EL (cell line): ENCODE data around the gene CHCHD1.
"Not testable (repeated sequence)": the region's sequence is repeated elsewhere in the genome, so short reads cannot be mapped to it uniquely, and the experiment has no call there.

Experiments
- DNase-seq: peaks from one replicate; pipeline ENCODE4 v3.0.0-alpha.2; 2016

CHCHD1 gene

GRCh38 chr10:73814896-73815718, 33.3 kb downstream of the CHCHD1 start:
- peak; percentile 26 for DNase-seq

GRCh38 chr10:73815719-73816030, 33.8 kb downstream of the CHCHD1 start:
- DNase-seq: no peak

GRCh38 chr10:73816917-73817729, 35.3 kb downstream of the CHCHD1 start:
- DNase-seq: no peak

DNA sequence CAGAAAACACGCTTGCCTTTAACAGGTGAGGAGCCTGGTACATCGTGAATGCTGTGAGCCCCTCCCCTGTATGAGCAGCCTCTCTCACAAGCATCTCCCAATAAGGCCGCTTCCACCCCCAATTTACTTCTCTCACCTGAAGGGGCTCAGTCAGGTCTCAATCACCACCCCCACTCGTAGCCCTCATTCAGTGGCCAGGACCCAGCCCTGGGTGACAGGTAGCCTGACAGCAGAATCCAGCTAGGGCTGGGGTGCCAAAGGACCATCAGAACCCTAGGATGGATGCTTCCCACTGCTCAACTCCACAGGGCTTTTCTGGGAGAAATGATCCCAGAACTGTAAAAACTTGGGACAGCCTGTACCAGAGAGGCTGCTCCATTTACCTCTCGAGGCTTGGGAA, 36.0 kb downstream of the CHCHD1 start:
- no peak for DNase-seq

- DNase-seq: no peak
Measured at GRCh38 chr10:73818402-73818801, 36.6 kb downstream of the CHCHD1 start.

DNA sequence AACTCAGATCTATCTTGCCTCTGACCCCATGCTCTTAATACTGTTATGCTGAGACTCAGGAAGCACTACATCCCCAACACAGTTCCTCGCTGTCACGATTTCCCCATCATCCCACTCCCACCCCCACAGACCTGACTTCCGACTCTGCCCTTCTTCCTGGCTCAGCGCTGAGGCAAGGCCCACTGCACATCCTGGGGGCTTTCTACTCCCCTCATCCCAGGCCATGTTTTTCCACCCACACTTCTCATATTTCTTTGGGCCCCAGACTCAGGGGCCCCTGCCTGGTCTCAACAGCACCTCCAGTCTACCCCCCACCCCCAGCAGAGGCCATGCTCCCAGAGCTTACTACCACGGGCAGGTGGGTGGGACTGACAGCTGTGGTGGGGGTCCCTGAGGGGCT, 37.2 kb downstream of the CHCHD1 start:
- DNase-seq: no peak

- DNase-seq: peak; percentile 44
Measured at GRCh38 chr10:73819513-73820093, 37.8 kb downstream of the CHCHD1 start.

GRCh38 chr10:73823391-73823790, 41.5 kb downstream of the CHCHD1 start:
- DNase-seq: no peak

DNA sequence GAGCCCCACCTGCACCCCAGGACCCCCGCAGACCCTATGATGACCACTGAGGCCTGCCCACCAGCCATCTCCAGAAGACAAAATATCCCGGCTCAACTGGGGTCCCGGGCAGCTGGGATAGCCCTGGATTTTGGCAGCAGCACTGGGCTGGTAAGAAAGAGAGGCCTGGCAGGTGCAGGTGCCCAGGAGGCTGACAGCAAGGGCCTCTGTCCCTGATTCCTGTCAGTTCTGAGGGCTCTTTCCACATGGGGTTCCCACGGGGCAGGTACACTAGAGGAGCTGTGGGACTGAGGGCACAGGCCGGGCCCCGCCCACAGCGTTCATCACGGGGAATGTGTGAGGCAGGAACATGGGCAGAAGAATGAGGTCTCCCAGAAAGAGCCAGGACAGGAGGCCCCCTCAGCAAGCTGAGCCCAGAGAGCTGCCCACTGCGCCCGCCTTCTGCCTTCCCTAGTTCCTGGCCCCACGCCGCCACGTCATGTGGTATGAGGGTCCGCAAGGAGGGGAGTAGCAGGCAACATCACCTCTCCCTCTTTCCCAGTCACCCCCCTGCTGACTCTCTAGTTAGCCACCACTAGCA, 42.4 kb downstream of the CHCHD1 start:
- DNase-seq: no peak

GRCh38 chr10:73827346-73828089, 45.7 kb downstream of the CHCHD1 start:
- peak; percentile 86 for DNase-seq

- no peak for DNase-seq
Measured at GRCh38 chr10:73828161-73828560, 46.3 kb downstream of the CHCHD1 start.

GRCh38 chr10:73829090-73829489, 47.2 kb downstream of the CHCHD1 start:
- DNase-seq: not testable (repeated sequence)
